Dendritic cell treated with granulocyte-macrophage colony-stimulating factor and Interleukin-4, amounts not matched to agents 40 ng/mL and 50 ng/mL, for 4 days (primary cell): ENCODE results near the gene CASP6.

Source experiments
- H3K27ac Mint-ChIP-seq: one replicate; pipeline ENCODE4 v1.8.0; 2022; ENCODE audit warnings: mild to moderate bottlenecking, mixed read lengths
- H3K27me3 Mint-ChIP-seq: one replicate; pipeline ENCODE4 v1.8.0; 2022; ENCODE audit warnings: mild to moderate bottlenecking, mixed read lengths
- H3K36me3 Mint-ChIP-seq: one replicate; pipeline ENCODE4 v1.8.0; 2022; ENCODE audit warnings: low read depth, mixed read lengths
- H3K4me1 Mint-ChIP-seq: one replicate; pipeline ENCODE4 v1.8.0; 2022; ENCODE audit warnings: low read depth, mixed read lengths
- H3K4me3 Mint-ChIP-seq: one replicate; pipeline ENCODE4 v1.8.0; 2022; ENCODE audit warnings: mild to moderate bottlenecking, moderate library complexity, mixed read lengths
- H3K9me3 Mint-ChIP-seq: one replicate; pipeline ENCODE4 v1.8.0; 2022; ENCODE audit warnings: mixed read lengths
- intact Hi-C: fragments of 100-400 bp; cut with micrococcal nuclease; formaldehyde crosslinking; loops from one replicate; pipeline ENCODE4 v1.15.0; 2022

Gene CASP6

DNA sequence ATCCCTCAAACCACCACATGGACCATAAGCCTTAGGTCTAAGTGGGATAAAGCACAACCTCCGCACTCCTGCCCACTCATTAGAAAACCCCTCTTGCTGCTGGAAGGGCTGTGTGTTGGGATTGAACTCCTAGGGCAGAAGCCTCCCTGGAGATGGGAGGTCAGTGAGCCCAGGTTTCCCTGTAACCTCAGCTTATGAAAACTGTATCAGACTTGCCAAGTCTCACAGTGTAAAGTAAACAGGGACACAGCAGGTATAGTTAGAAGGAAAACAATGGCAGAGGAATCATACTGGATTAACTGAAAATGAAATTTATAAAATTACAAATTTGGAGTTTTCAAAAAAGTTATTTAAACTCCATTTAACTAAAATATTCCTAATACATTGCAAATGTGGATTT, 29.9 kb downstream of the CASP6 start:
- Mint-ChIP-seq H3K4me3 (no peak overlapping the region), H3K27ac (no peak overlapping the region), H3K9me3 (peaks cover 20% of the 10 kb centered on the region), H3K27me3 (no peaks in the 10 kb centered on the region), H3K36me3 (peaks cover 31% of the 10 kb centered on the region), H3K4me1 (no peaks in the 10 kb centered on the region)
- intact Hi-C loops = no loop called here

DNA sequence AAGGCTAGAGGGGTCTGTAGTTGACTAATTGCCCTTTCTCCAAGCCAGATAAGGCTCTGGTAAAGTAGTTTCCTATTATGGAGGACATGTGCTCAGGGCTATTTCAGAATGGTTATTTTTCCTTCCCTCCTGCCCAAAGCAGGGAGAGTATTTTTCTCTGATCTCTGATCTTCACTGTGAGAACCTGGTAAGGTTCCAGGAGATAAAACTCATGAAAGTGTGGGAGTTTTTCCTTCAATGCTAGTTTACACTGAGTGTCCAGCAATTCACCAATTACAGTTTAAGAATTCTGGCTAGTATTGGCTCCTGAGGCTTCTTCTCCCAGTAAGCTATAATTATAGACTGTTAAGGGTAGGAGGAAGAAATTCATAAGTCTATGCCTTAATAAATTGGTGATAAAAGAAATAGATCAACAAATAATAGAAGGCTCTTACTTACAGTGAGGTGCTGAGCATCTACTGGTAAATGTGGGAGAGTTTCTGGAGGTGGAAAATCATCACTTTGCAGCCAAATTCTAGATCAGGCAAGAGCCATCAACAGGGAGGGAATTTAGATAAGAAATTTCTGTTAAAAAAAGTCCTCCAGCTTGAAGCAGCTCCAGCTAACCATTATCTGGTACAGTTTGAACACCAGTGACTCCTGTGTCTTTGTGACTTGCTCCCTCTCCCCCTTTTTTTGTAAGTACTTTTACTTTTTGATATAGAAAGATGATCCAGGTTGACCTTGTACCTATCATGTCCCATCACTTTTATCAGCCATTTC, 30.9 kb downstream of the CASP6 start:
- H3K4me3 Mint-ChIP-seq = no peak overlapping the region
- H3K27ac Mint-ChIP-seq = no peak overlapping the region
- intact Hi-C loops = no loop called here
- peaks cover 15% of the 10 kb centered on the region for H3K9me3 Mint-ChIP-seq
- no peaks in the 10 kb centered on the region for H3K27me3 Mint-ChIP-seq
- H3K4me1 Mint-ChIP-seq = no peaks in the 10 kb centered on the region
- H3K36me3 Mint-ChIP-seq = peaks cover 26% of the 10 kb centered on the region

DNA sequence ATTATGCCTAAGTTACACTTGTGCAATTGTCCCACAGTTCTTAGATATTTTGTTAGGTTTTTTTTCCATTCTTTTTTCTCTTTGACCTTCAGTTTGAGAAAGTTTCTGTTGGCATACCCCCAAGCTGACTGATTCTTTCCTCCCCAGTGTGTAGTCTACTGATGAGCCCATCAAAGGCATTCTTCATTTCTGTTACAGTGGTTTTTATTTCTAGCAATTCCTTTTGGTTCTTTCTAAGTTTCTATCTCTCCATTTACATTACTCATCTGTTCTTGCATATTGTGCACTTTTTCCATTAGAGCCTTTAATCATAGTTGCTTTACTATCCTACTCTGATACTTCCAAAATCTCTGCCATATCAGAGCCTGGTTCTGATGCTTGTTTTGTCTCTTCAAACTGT, 31.9 kb downstream of the CASP6 start:
- Mint-ChIP-seq H3K4me3 (no peak overlapping the region), H3K27ac (no peak overlapping the region), H3K36me3 (peaks cover 21% of the 10 kb centered on the region)

DNA sequence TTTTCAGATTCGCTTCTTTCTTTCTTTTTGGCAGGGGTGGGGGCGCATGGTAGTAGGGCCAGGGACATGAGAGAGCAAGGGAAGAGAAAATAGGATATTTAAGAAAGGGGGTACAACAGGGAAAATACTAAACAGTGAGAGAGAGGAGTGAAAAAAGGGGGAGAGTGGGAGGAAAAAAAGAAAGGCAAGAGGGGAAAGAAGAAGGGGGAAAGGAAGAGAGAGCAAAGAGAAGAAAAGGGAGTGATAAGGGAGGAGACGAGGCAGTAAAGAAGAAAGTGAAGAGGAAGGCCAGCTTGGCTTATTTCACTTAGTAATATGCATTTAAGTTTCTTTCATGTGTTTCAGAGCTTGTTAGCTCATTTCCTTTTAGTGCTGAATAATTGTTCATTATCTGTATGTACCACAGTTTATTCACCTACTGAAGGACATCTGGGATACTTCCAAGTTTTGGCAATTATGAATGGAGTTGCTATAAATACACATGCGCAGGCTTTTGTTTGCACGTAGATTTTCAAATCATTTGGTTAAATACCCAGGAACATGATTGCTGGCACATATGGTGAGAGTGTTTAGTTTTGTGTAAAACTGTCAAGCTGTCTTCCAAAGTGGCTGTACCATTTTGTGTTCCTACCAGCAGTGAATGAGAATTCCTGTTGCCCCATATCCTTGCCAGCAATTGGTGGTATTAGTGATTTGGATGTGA, 37.3 kb downstream of the CASP6 start:
- H3K4me1 Mint-ChIP-seq = no peaks in the 10 kb centered on the region
- no peaks in the 10 kb centered on the region for H3K27me3 Mint-ChIP-seq
- peaks cover 1% of the 10 kb centered on the region for H3K9me3 Mint-ChIP-seq
- intact Hi-C loops = no loop called here
- peaks cover 20% of the 10 kb centered on the region for H3K36me3 Mint-ChIP-seq
- H3K4me3 Mint-ChIP-seq = no peak overlapping the region
- H3K27ac Mint-ChIP-seq = no peak overlapping the region

More for the DNA sequence above, 31.9 kb downstream of the CASP6 start:
- intact Hi-C loops = no loop called here
- Mint-ChIP-seq H3K4me1 (no peaks in the 10 kb centered on the region), H3K27me3 (no peaks in the 10 kb centered on the region), H3K9me3 (peaks cover 10% of the 10 kb centered on the region)

DNA sequence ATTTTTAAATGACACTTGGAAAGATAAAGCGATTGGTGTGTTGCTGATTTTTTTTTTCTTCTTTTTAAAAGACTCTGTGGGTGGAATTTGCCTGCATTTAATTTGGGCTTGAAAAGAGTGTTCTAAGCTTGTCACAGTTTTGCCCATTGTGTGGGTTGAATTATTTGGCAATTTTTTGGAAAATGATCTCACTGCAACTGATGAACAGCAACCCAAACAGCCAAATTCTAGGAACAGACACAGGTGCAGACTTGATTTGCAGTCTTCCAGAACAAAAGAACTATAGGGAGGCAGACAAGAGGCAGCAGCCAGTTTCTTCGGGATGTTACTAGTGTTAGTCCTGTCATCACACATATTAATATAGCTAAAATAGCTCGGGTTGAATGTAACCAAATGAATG, 40.5 kb downstream of the CASP6 start:
- intact Hi-C loops = no loop called here
- no peaks in the 10 kb centered on the region for H3K27me3 Mint-ChIP-seq
- H3K27ac Mint-ChIP-seq = no peak overlapping the region
- H3K36me3 Mint-ChIP-seq = peaks cover 7% of the 10 kb centered on the region
- H3K4me1 Mint-ChIP-seq = no peaks in the 10 kb centered on the region
- no peaks in the 10 kb centered on the region for H3K9me3 Mint-ChIP-seq
- H3K4me3 Mint-ChIP-seq = no peak overlapping the region

DNA sequence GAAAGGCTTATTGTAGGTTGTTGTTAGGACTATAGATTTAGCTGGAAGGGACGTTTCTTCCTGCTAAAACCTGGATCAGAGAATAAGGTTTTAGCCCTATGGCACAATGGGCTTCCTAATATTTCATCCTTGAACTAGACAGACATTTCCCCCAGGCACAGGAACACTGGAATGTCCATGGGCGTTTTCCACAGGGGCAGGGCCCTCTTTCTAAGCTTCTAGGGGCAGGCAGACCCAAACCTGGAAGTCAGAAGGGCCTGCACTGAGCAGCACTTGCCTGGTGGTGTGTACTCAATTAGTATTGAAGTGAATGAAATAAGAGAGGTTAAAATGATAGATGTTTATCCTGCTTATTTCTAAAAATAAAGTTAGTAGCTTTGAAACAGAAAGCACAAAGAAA, 41.1 kb downstream of the CASP6 start:
- Mint-ChIP-seq H3K36me3 (peaks cover 7% of the 10 kb centered on the region), H3K27me3 (no peaks in the 10 kb centered on the region), H3K4me1 (no peaks in the 10 kb centered on the region), H3K4me3 (no peak overlapping the region), H3K9me3 (no peaks in the 10 kb centered on the region), H3K27ac (no peak overlapping the region)
- intact Hi-C loops = no loop called here

DNA sequence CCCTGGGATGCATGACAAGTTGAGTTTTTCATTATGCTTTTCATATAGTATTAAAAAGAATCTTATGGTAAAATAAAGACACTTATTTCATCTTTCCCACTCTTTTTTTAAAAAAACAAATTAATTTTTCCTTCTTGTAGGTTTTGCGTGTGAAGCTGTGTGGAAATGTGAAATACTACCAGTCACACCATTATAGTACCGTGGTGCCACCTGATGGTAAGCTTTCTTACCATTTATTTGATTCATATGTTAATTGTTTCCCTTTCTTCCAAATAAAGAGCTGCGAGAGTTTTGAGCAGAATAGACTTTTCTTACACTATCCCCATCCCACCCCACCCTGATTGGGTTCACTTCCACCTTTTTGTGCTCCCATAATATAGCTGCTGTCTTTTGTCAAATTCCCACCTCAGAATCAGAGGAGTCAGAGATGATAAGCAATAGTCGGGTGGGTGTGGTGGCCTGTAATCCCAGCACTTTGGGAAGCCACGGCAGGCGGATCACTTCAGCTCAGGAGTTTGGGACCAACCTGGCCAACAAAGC, 44.3 kb downstream of the CASP6 start:
- intact Hi-C loops = no loop called here
- Mint-ChIP-seq H3K36me3 (peaks cover 7% of the 10 kb centered on the region), H3K27me3 (no peaks in the 10 kb centered on the region), H3K4me1 (no peaks in the 10 kb centered on the region), H3K4me3 (no peak overlapping the region), H3K9me3 (no peaks in the 10 kb centered on the region), H3K27ac (no peak overlapping the region)

DNA sequence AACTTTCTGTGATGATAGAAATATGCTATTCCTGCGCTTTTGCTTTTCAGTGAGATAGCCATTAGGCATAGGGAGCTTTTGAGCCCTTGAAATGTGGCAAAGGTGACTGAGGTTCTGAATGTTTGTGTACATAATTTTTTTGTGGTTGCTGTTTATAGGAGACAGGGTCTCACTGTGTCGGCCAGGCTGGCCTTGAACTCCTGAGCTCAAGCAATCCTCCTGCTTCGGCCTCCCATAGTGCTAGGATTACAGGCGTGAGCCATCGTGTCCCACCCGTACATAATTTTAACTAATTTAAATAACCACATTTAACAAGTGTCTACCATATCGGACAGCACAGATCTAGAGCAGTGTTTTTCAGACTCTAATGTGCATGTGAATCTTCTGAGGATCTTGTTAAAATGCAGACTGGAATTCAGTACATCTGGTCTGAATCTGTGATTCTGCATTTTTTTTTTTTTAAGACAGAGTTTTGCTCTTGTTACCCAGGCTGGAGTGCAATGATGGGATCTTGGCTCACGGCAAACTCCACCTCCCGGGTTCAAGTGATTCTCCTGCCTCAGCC, 45.3 kb downstream of the CASP6 start:
- H3K27ac Mint-ChIP-seq = no peak overlapping the region

DNA sequence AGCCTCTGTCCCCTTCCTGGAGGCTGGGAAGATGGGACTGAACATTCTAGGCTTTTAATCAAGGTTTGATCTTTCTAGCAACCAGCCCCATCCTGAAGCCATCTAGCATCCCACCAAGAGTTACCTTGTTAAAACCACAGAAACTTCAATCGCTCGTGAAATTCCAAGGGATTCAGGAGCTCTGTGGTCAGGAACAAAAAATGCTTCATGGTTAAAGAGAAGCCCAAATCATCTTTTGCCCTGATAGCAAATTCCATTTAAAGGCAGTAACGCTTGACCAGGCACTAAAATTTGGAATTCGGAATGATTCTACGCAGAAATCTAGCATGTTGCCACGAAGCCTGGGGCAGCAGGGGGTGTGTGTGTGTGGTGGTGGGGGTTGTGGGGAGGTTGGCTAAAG, 47.8 kb downstream of the CASP6 start:
- Mint-ChIP-seq H3K27me3 (no peaks in the 10 kb centered on the region), H3K4me1 (no peaks in the 10 kb centered on the region), H3K36me3 (peaks cover 13% of the 10 kb centered on the region), H3K4me3 (no peak overlapping the region), H3K27ac (no peak overlapping the region), H3K9me3 (peaks cover 13% of the 10 kb centered on the region)
- intact Hi-C loops = no loop called here

More for the DNA sequence above, 45.3 kb downstream of the CASP6 start:
- no peaks in the 10 kb centered on the region for H3K27me3 Mint-ChIP-seq
- H3K36me3 Mint-ChIP-seq = peaks cover 7% of the 10 kb centered on the region
- H3K9me3 Mint-ChIP-seq = no peaks in the 10 kb centered on the region
- H3K4me1 Mint-ChIP-seq = no peaks in the 10 kb centered on the region
- intact Hi-C loops = no loop called here
- H3K4me3 Mint-ChIP-seq = no peak overlapping the region

DNA sequence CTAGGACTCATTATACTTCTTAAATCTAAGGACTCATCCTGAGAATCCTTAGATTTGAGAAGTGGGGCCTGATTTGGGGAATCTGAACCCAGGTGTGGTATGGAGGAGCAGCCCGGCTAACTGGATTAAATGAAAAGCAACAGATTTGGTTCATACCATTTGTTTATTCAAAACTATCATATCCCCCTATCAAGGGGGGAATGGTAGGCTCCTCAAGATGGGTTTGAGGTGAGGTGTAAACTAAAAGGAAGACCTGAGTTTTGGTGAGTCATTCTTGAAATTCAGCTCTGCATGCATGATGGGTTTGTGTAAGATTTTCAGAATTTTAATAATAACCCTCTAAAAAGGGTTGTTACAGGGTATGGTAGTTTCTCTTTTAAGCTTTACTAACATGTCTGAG, 53.4 kb downstream of the CASP6 start:
- H3K36me3 Mint-ChIP-seq = peaks cover 19% of the 10 kb centered on the region
- H3K4me1 Mint-ChIP-seq = peaks cover 7% of the 10 kb centered on the region
- H3K27ac Mint-ChIP-seq = no peak overlapping the region
- no peak overlapping the region for H3K4me3 Mint-ChIP-seq
- intact Hi-C loops = no loop called here
- H3K9me3 Mint-ChIP-seq = peaks cover 22% of the 10 kb centered on the region
- H3K27me3 Mint-ChIP-seq = no peaks in the 10 kb centered on the region

DNA sequence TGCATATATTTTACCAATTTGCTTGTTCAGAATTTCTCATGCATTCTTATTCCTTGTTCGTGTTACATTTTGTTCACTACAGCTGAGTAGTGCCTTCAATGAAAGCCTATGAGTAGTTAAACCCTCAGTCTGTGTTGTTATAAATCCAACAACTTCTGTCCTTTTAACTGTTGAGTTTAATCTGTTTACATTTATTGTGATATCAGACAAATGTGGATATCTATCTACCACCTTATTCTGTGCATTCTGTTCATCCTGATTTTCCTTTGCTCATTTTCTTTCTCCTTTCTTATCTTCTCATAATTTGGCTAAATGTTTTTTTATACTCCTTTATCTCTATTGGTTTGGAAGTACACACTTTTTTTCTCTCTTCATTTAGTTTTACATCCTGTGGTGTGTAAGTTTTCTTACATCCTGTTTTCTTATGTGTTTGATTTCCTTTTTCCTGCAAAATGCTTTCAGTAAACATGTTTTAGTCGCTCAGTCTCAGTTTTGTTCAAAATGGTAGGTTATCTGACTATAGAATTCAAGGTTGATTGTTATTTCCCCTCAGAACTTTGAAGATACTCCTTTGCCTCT, 54.2 kb downstream of the CASP6 start:
- Mint-ChIP-seq H3K27me3 (no peaks in the 10 kb centered on the region), H3K27ac (no peak overlapping the region), H3K9me3 (peaks cover 22% of the 10 kb centered on the region), H3K4me3 (no peak overlapping the region), H3K4me1 (peaks cover 7% of the 10 kb centered on the region), H3K36me3 (peaks cover 19% of the 10 kb centered on the region)
- intact Hi-C loops = no loop called here

DNA sequence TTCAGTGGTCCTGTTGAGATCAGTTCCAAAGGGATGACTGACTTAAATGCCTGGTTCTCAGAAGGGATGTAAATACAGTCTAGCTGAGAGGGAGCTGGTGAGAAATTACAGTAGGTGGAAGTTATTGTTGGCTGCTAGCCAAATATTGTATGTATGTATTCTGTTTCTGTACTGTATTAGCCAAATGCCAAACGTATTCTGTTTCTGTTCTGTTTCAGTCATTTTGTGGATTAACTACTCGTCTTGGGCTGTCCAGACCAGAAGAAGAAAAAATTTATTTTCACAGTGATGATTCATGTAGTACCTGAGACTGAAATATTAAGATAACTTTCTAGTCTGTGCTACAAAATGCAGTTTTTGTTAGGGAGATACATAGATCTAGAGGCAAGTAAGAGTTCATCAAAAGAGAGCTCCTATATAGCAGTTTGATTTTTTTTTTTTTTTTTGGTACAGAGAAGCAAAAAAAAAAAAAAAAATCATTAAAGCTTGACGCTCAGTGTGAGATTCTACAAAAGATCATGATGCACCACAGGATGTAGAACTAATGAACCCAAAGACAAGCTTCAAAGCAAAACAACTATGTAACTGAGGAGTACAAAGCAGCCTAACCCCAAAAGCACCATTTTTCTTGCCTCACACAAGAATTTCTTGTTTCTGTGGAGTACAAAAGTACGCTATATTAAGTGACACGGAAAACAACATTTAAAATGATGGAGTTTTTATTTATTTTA, 54.8 kb downstream of the CASP6 start:
- intact Hi-C loops = no loop called here
- peaks cover 19% of the 10 kb centered on the region for H3K36me3 Mint-ChIP-seq
- no peaks in the 10 kb centered on the region for H3K27me3 Mint-ChIP-seq
- peaks cover 7% of the 10 kb centered on the region for H3K4me1 Mint-ChIP-seq
- peaks cover 22% of the 10 kb centered on the region for H3K9me3 Mint-ChIP-seq
- no peak overlapping the region for H3K4me3 Mint-ChIP-seq
- H3K27ac Mint-ChIP-seq = no peak overlapping the region

DNA sequence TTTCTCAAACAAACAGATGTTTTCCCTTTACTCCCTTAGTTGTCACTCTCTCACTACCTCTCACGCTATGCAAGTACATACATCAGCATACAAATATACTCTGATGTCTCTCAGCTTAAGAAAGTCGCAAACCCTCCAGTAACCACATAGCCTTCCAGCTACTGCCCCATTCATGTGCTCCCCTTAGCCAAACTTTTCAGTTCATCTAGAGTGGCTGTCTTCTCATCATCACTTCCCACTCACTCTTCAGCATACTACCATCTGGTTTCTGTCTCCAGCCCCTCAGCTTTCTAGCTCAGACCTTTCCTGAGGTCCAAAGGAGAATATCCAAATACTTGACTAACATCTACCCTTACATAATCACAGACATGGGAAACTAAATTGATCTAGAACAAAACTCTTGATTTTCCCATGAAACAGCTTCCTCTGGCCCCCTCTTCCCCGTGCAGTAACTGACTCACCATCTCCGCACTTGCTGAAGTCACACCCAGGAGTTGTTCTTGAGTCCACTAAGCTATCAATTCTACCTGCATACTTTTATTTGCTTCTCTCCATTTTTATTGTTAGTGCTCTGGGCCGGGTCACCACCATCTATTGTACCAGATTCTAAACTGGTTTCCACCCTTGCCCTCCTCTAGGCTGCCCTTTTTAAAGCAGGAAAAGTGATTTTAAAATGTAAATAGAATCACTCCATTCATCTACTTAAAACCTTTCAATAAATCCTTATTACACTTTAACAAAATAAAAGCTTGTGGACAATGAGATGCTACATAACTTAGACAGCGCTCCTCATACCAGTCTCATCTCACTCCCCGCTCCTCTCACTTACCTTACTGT, 57.2 kb downstream of the CASP6 start:
- peaks cover 9% of the 10 kb centered on the region for H3K9me3 Mint-ChIP-seq
- intact Hi-C loops = no loop called here
- no peaks in the 10 kb centered on the region for H3K27me3 Mint-ChIP-seq
- H3K4me3 Mint-ChIP-seq = no peak overlapping the region
- H3K36me3 Mint-ChIP-seq = peaks cover 6% of the 10 kb centered on the region
- peaks cover 7% of the 10 kb centered on the region for H3K4me1 Mint-ChIP-seq
- H3K27ac Mint-ChIP-seq = no peak overlapping the region
